H1 (cell line): ENCODE results near the gene GNGT2. TPM values are rescaled to one million over a fixed set of nuclear protein-coding genes. Genes with fewer than 3 reads are reported as not detected.

Source experiments
- CHD1 ChIP-seq: IDR thresholded peaks from 2 replicates; pipeline ENCODE4 v1.6.1; 2012; ENCODE audit warnings: low read depth, low read length, improper control_type of control experiment
- CHD2 ChIP-seq: IDR thresholded peaks from 2 replicates; pipeline ENCODE4 v1.6.1; 2012; ENCODE audit warnings: low read length, improper control_type of control experiment
- CHD7 ChIP-seq: fragments of 300-600 bp; sonication (generic); IDR thresholded peaks from 2 replicates; pipeline ENCODE4 v1.7.1; 2012; ENCODE audit warnings: low read length, moderate library complexity, mild to moderate bottlenecking, inconsistent platforms; ENCODE audit not compliant: insufficient replicate concordance
- EP300 ChIP-seq, 2 experiments: IDR thresholded peaks; 1 replicate in 1 of 2; 2 replicates in 1 of 2; pipeline ENCODE4 v1.6.1; 2011 to 2012; ENCODE audit warnings: low read depth in 2 of 2, low read length in 2 of 2, mild to moderate bottlenecking in 2 of 2, borderline replicate concordance in 1 of 2, inconsistent platforms in 1 of 2, moderate library complexity in 1 of 2
- FOSL1 ChIP-seq: IDR thresholded peaks from 2 replicates; pipeline ENCODE4 v1.6.1; 2011; ENCODE audit warnings: mild to moderate bottlenecking, low read depth, low read length, moderate library complexity; ENCODE audit not compliant: insufficient read depth
- GABPA ChIP-seq: IDR thresholded peaks from 2 replicates; pipeline ENCODE4 v1.6.1; 2011; ENCODE audit warnings: mild to moderate bottlenecking, low read length, moderate library complexity, borderline replicate concordance; ENCODE audit not compliant: insufficient read depth
- JUN ChIP-seq: IDR thresholded peaks from 2 replicates; pipeline ENCODE4 v1.6.1; 2011; ENCODE audit warnings: low read depth, mild to moderate bottlenecking, improper control_type of control experiment, low read length
- NRF1 ChIP-seq: IDR thresholded peaks from 2 replicates; pipeline ENCODE4 v1.6.1; 2011; ENCODE audit warnings: mild to moderate bottlenecking, low read depth, low read length, improper control_type of control experiment
- ZNF274 ChIP-seq: IDR thresholded peaks from 2 replicates; pipeline ENCODE4 v1.7.0; 2012; ENCODE audit warnings: low read length, borderline replicate concordance; ENCODE audit errors: extremely low read depth
- polyA plus RNA-seq, 7 experiments: library from polyadenylated mRNA; depleted of rRNA in 3 of 7; stranded (reverse) in 5 of 7; unstranded in 2 of 7; fragments of >200 nt in 5 of 7; fragments of 200-250 nt in 2 of 7; gene quantifications; 1 replicate in 5 of 7; 2 replicates in 1 of 7; 4 replicates in 1 of 7; pipeline versions ENCODE4 v1.2.1 to v1.2.3, GENCODE V29; 2011 to 2013; ENCODE audit warnings: missing spikeins in 2 of 7, mixed read lengths in 2 of 7
- total RNA-seq: library from RNA; stranded (reverse); fragmentation: NEBNext Ultra II Directional; extraction: Animal tissue kit (Norgen Biotek cat#: 25700); gene quantifications from 2 replicates; pipeline ENCODE4 v1.2.1, GENCODE V29; 2021

The GNGT2 gene
- total and polyA plus RNA-seq, 2 of the 8 experiments (the other 6 are each of a cell fraction or from before 2014, with no cell fraction given) = 1.3 to 1.4 TPM

- TF ChIP-seq CHD7 (no peak), ZNF274 (no peak), CHD1 (no peak), JUN (no peak), NRF1 (no peak), FOSL1 (no peak), GABPA (no peak), EP300 (IDR thresholded peaks at IDR 0.05; ENCODE audit: borderline replicate concordance in 1 of 2, low read depth in 2 of 2, low read length in 2 of 2) (no peak), CHD2 (no peak)
Observed at GRCh38 chr17:49214676-49215360, 4.4 kb upstream of the GNGT2 start (continued).
